Measurements from ENCODE around the gene MAPK9. TPM values are rescaled to one million over a fixed set of nuclear protein-coding genes. Genes with fewer than 3 reads are reported as not detected.

Gene MAPK9
- total RNA-seq, 3 donors from 2014 or later = 34.8 to 39.1 (median 35.8) TPM

DNA sequence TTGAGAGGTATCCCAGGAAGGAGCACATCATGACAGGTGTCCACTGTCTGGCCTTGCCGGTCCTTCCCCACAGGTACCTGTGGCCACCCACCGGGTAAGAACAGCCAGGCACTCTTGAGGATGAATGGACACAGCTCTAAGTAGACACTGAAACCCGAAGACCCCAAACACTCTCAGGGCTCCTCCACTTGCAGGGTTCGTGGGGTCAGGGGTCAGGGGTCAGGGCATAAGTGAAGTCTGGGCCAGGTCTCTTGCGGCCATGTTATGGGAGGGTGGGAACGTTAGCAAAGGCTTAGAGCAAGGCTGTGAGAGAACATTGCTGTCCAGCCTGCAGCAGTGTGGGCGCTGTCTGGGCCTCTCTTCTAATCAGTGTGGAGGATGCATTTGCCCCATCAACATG is 40.0 kb downstream of the MAPK9 start:
- no peaks in the 10 kb centered on the region for H3K4me1 Mint-ChIP-seq (ENCODE audit: low read depth)
- H3K27me3 Mint-ChIP-seq (ENCODE audit: low read depth) = no peaks in the 10 kb centered on the region
- peaks cover 79% of the 10 kb centered on the region for H3K36me3 Mint-ChIP-seq (ENCODE audit: insufficient read depth)
- no peak for ATAC-seq
- peaks cover 47% of the 10 kb centered on the region for H3K9me3 Mint-ChIP-seq
- no peak for DNase-seq
- no peak overlapping the region for H3K4me3 Mint-ChIP-seq

DNA sequence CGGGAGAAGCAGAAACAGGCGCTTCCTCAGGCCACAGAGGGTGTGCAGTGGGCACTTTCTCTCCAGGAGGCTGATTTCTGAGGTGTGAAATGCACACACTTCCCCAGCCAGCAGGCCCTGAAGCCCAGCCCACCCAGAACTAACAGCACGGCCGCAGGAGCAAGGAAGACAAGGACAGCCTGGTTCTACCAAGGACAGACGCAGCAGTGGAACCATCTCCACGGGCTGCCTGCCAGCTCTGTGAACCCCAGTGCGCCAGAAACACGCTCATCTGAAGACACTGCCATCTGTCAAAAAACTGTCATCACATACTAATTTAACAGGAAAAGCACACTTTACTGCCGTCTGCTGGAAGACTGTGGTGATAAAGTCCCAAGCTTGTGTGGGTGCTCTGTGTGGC is 40.7 kb downstream of the MAPK9 start:
- ATAC-seq (no peak), DNase-seq (no peak)
- Mint-ChIP-seq H3K27me3 (ENCODE audit: low read depth) (no peaks in the 10 kb centered on the region), H3K4me3 (no peak overlapping the region), H3K9me3 (peaks cover 50% of the 10 kb centered on the region), H3K36me3 (ENCODE audit: insufficient read depth) (peaks cover 84% of the 10 kb centered on the region), H3K4me1 (ENCODE audit: low read depth) (no peaks in the 10 kb centered on the region)

DNA sequence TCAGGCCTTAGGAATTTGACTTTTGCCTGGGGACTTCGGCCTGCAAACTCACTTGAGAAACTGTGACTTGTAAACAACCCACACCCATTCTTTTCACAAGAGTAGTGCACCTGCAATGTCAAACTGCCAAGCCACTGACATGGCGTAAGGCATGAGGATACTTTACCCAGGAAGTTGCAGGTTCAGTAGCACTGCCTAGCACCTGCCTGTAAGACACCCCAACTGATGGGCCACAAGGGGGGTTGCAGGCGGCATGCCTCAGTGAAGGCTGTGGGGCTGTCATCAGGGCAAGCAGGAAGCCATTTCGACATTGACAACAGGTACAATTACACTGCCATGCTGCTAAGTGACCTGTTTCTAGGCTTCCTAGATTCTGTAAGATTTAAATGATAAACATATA is 41.6 kb downstream of the MAPK9 start:
- Mint-ChIP-seq H3K4me1 (ENCODE audit: low read depth) (no peaks in the 10 kb centered on the region), H3K4me3 (no peak overlapping the region), H3K36me3 (ENCODE audit: insufficient read depth) (peaks cover 79% of the 10 kb centered on the region), H3K27me3 (ENCODE audit: low read depth) (no peaks in the 10 kb centered on the region), H3K9me3 (peaks cover 47% of the 10 kb centered on the region)
- ATAC-seq (no peak), DNase-seq (no peak)

DNA sequence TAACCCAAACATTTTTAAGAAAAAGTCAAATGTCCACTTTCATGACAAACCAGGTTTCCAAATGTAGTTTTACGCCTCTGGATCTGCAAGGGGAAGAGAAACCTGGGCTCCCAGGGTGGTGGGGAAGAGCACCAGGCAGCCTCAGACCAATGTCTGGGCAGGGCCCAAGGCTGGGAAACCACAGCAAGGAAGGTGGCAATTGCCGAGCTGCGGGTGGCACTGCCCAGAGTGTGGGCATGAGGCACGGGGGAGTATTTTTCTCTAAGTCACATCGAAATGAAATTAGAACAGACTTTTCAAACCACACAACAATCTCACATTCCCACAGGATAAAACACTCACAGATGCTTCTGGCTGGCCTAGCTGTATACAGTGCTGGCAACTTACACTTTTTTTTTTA is 50.3 kb downstream of the MAPK9 start:
- DNase-seq (no peak), ATAC-seq (no peak)
- peaks cover 28% of the 10 kb centered on the region for H3K9me3 Mint-ChIP-seq
- no peaks in the 10 kb centered on the region for H3K27me3 Mint-ChIP-seq (ENCODE audit: low read depth)
- no peak overlapping the region for H3K4me3 Mint-ChIP-seq
- no peaks in the 10 kb centered on the region for H3K4me1 Mint-ChIP-seq (ENCODE audit: low read depth)
- H3K36me3 Mint-ChIP-seq (ENCODE audit: insufficient read depth) = peaks cover 82% of the 10 kb centered on the region

DNA sequence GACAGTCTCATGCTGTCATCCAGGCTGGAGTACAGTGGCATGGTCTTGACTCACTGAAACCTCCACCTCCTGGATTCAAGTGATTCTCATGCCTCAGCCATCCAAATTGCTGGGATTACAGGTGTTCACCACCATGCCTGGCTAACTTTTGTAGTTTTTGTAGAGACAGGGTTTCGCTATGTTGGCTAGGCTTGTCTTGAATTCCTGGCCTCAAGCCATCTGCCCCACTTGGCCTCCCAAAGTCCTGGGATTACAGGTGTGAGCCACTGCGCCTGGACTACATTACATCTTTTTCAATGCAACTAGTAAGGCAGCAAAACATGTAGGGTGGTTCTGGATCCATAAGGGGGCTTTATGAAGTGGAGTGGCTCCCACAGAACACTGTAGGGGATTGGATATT is 53.3 kb downstream of the MAPK9 start:
- Mint-ChIP-seq H3K9me3 (peaks cover 25% of the 10 kb centered on the region), H3K4me1 (ENCODE audit: low read depth) (no peaks in the 10 kb centered on the region), H3K4me3 (no peak overlapping the region), H3K27me3 (ENCODE audit: low read depth) (no peaks in the 10 kb centered on the region), H3K36me3 (ENCODE audit: insufficient read depth) (peaks cover 92% of the 10 kb centered on the region)
- DNase-seq (no peak), ATAC-seq (no peak)

DNA sequence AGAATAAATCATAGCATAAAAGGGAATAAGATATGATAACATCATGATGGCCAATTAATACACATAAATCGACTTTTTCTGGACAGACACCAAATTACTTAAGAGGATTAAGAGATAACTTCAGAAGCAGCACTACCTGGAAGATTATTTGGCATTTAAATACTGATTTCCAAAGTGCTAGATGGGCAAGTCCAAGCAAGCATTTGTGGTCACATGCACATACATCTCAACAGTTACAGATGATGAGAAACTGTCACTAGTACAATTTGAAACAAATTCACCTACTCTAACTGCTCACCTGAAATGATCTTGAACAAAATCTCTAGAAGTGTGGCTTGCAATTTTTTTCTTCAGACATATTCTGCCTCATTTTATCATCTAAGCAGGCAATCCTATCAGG is 56.0 kb downstream of the MAPK9 start:
- Mint-ChIP-seq H3K4me1 (ENCODE audit: low read depth) (no peaks in the 10 kb centered on the region), H3K27me3 (ENCODE audit: low read depth) (no peaks in the 10 kb centered on the region), H3K4me3 (no peak overlapping the region), H3K9me3 (peaks cover 23% of the 10 kb centered on the region), H3K36me3 (ENCODE audit: insufficient read depth) (peaks cover 81% of the 10 kb centered on the region)
- DNase-seq (no peak), ATAC-seq (no peak)

DNA sequence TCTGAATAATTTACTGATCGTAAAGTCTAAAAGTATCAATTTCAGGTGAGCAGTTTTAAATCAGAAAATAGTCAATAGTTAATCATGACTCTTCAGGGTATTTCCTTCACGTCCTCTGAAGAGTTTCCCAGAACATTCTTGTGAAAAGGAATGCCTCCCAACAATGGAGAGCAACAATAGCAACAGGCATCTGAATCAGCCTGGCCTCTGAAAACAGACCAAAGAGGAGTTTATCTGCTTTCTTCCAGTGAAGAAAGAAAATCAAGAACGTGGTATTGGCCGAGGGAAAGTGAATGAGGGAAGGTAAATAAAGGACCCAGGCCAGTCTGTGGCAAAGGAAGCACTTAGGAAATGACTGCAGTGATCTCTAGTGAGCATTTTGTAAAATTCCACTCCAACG is 56.8 kb downstream of the MAPK9 start:
- peaks cover 19% of the 10 kb centered on the region for H3K9me3 Mint-ChIP-seq
- DNase-seq (no peak), ATAC-seq (no peak)
- H3K4me1 Mint-ChIP-seq (ENCODE audit: low read depth) = no peaks in the 10 kb centered on the region
- no peaks in the 10 kb centered on the region for H3K27me3 Mint-ChIP-seq (ENCODE audit: low read depth)
- no peak overlapping the region for H3K4me3 Mint-ChIP-seq
- peaks cover 79% of the 10 kb centered on the region for H3K36me3 Mint-ChIP-seq (ENCODE audit: insufficient read depth)

DNA sequence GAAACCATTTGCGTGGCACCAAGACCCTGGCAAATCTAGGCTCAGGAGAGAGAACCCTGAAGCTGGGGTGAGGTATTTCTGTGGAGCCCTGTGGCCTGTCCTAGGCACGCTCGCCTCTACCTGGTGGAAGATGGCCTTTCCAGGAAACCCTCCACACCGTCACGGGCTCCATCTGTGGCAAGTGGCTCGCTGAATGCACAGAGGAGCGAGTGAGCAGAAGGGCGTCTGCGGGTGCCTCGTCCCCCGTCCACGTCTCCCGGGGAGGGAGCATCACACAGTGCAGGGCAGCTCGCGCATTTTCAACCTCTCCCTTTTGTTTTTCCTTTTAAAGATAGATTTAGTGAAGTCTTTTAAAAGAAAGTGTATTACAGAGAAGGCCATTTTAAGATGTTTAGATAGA is 57.6 kb downstream of the MAPK9 start:
- Mint-ChIP-seq H3K4me3 (no peak overlapping the region), H3K36me3 (ENCODE audit: insufficient read depth) (peaks cover 76% of the 10 kb centered on the region)

DNA sequence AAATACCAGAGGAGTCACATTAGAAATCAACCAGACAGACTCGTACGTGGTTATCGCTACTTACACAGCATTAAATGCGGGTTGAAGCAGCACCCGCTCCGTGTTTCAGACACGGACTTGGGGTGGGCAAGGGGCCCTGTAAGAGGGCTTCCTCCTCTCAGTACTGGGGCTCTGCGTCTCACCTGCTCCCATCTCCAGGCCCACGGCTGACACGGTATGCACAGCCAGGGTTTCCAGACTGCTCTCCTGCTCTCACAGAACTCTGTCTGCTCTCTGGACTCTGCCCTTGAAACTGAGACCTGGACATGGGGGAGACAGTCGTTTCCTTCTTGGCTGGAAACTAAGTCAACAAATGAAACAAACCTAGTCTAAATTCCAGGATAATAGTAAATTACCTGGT is 58.2 kb downstream of the MAPK9 start:
- Mint-ChIP-seq H3K4me3 (no peak overlapping the region), H3K9me3 (peaks cover 18% of the 10 kb centered on the region), H3K27me3 (ENCODE audit: low read depth) (no peaks in the 10 kb centered on the region), H3K4me1 (ENCODE audit: low read depth) (no peaks in the 10 kb centered on the region), H3K36me3 (ENCODE audit: insufficient read depth) (peaks cover 72% of the 10 kb centered on the region)
- ATAC-seq = no peak
- DNase-seq = no peak

More for the DNA sequence above, 57.6 kb downstream of the MAPK9 start:
- DNase-seq (no peak), ATAC-seq (no peak)
- H3K27me3 Mint-ChIP-seq (ENCODE audit: low read depth) = no peaks in the 10 kb centered on the region
- no peaks in the 10 kb centered on the region for H3K4me1 Mint-ChIP-seq (ENCODE audit: low read depth)
- H3K9me3 Mint-ChIP-seq = peaks cover 18% of the 10 kb centered on the region

DNA sequence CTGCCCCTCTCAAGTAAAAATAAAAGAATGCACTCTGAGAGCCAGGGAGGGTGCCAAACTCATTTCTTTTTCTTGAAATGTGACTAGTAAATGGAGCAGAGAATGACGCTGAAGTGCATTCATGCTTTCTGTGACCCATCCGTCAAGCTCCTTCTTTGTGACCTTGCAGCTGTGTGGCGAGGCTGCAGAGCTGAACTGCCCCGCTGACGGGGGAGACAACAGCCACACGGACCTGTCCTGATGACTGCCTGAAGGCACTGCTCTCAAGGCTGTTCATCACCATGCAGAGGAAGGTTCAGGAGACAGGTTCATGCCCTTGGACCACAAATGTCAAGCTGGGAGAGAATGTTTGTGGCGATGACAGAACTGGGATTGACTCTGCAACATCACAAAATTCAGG is 61.9 kb downstream of the MAPK9 start:
- no peak for DNase-seq
- ATAC-seq = no peak
- H3K36me3 Mint-ChIP-seq (ENCODE audit: insufficient read depth) = peaks cover 45% of the 10 kb centered on the region
- no peak overlapping the region for H3K4me3 Mint-ChIP-seq
- H3K4me1 Mint-ChIP-seq (ENCODE audit: low read depth) = no peaks in the 10 kb centered on the region
- peaks cover 42% of the 10 kb centered on the region for H3K9me3 Mint-ChIP-seq
- no peaks in the 10 kb centered on the region for H3K27me3 Mint-ChIP-seq (ENCODE audit: low read depth)

DNA sequence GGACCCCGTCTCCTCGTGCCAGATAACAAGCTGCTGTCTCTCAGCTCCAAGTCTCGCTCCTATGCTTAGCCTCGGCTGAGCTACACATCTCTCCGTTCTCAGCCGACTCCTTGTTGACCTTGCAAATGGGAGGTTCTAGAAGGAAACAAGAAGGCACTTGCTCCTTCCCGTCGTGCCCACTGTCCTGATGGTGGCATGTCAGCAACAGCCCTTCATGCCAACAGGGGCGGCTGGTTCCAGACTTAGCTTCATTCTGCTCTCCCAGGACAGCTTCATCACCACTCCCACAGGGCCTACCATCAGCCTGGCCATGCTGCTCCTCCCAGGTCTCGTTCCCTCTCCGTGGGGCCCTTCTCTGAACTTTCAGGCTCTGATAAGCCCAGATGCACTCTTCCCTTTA is 69.8 kb downstream of the MAPK9 start:
- DNase-seq (no peak), ATAC-seq (no peak)
- peaks cover 14% of the 10 kb centered on the region for H3K36me3 Mint-ChIP-seq (ENCODE audit: insufficient read depth)
- no peaks in the 10 kb centered on the region for H3K27me3 Mint-ChIP-seq (ENCODE audit: low read depth)
- no peak overlapping the region for H3K4me3 Mint-ChIP-seq
- H3K9me3 Mint-ChIP-seq = peaks cover 67% of the 10 kb centered on the region
- no peaks in the 10 kb centered on the region for H3K4me1 Mint-ChIP-seq (ENCODE audit: low read depth)

DNA sequence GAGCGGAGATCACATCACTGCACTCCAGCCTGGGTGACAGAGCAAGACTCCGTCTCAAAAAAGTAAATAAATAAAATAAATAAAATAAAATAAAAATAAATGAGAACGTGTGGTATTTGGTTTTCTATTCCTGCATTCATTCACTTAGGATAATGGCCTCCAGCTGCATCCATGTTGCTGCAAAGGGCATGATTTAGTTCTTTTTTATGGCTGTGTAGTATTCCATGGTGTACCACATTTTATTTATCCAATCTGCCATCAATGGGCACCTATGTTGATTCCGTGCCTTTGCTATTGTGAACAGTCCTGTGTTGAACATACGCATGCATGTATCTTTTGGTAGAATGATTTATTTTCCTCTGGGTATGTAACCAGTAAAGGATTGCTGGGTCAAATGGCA is 74.1 kb downstream of the MAPK9 start:
- H3K9me3 Mint-ChIP-seq = peaks cover 50% of the 10 kb centered on the region
- ATAC-seq = no peak
- H3K36me3 Mint-ChIP-seq (ENCODE audit: insufficient read depth) = peaks cover 3% of the 10 kb centered on the region
- H3K4me3 Mint-ChIP-seq = no peak overlapping the region
- H3K4me1 Mint-ChIP-seq (ENCODE audit: low read depth) = no peaks in the 10 kb centered on the region
- peaks cover 4% of the 10 kb centered on the region for H3K27me3 Mint-ChIP-seq (ENCODE audit: low read depth)
- DNase-seq = no peak

DNA sequence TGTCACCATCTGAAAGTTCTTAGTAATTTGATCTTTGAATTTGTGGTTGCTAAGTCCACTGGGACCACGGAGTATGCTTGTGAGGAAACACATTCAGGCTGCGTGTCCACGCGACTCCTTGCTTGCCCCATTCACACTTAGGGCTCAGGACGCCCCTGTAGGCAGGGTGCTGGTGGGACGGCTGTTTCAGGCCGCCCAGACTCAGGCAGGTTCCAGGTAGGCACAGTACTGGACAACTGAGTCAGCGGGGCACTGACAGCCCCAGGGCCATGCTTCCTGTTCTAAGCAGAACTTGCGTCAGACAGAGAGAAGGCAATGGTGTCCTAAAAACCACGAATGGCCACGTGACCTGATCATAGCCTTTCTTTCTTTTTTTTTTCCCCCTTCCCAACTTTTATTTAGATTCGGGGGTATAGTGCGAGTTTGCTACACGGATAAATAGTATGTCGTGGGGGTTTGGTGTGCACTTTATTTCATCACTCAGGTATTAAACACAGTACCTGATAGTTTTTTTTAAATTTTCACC is 75.2 kb downstream of the MAPK9 start:
- peaks cover 8% of the 10 kb centered on the region for H3K27me3 Mint-ChIP-seq (ENCODE audit: low read depth)
- no peak overlapping the region for H3K4me3 Mint-ChIP-seq
- H3K9me3 Mint-ChIP-seq = peaks cover 41% of the 10 kb centered on the region
- no peak for DNase-seq
- no peak for ATAC-seq
- peaks cover 3% of the 10 kb centered on the region for H3K36me3 Mint-ChIP-seq (ENCODE audit: insufficient read depth)
- no peaks in the 10 kb centered on the region for H3K4me1 Mint-ChIP-seq (ENCODE audit: low read depth)

DNA sequence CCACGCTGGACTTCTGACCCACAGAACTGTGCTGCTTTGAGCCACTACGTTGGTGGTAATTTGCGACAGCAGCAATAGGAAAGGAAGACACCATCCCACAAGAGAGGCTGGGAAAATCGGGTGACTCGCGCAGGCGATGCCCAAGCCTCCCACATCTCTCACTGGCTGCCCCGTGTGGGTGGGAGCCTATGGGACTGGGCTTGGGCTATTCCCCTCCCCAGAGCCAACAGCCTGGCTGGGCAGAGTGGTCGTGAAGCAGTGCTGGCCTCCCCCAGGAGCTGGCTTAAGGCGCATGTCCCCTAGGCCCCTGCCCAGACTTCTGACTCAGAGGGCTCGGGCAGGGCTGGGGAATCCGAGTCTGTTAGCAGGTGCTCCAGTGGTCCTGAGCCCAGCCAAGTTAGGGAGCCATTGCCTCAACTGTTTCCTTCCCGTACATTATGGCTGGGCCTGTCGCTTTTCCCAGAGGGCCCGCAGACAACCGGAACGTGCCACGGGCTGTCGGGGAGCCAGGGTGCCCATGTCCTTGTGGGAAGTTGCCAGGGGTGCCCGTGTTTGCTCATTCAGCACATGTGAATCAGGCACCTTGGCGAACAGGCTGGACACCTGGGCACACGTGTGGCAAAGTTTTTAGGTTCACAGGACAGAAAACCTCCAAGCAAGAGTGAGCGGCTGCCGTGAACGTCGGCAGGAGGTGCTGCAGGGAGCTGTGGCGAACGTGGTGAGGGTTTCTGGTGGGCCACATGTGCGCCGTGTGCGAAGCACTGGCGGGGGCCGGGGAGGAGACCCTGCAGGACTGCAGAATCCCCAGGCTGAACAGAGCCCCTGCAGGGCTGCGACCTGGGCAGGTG is 75.9 kb downstream of the MAPK9 start:
- H3K4me3 Mint-ChIP-seq = no peak overlapping the region
- H3K9me3 Mint-ChIP-seq = peaks cover 41% of the 10 kb centered on the region

More for the DNA sequence above, 75.9 kb downstream of the MAPK9 start:
- peaks cover 10% of the 10 kb centered on the region for H3K27me3 Mint-ChIP-seq (ENCODE audit: low read depth)
- no peaks in the 10 kb centered on the region for H3K4me1 Mint-ChIP-seq (ENCODE audit: low read depth)
- DNase-seq (no peak), ATAC-seq (no peak)
- peaks cover 3% of the 10 kb centered on the region for H3K36me3 Mint-ChIP-seq (ENCODE audit: insufficient read depth)
